Stimulated activated effector memory CD8-positive, alpha-beta T cell treated with anti-CD3 and anti-CD28 coated beads, Interleukin-12 subunit alpha, Interleukin-12 subunit beta, amount 100 ng/mL, for 72 hours (primary cell): ENCODE data around the gene PHF21A.
"Not testable (repeated sequence)": the region's sequence is repeated elsewhere in the genome, so short reads cannot be mapped to it uniquely, and the experiment has no call there.

Experiments
- ATAC-seq: fragments of 150-1000 bp; cut with Tn5 transposase; 2 replicates; pipeline ENCODE4 v1.10.0; 2021
- DNase-seq, 2 donors: peaks; one replicate each; pipeline ENCODE4 v3.0.0; 2021 to 2022; ENCODE audit warnings: low spot score in 2 of 2
- H3K27ac Mint-ChIP-seq: one replicate; pipeline ENCODE4 v1.8.0; 2022; ENCODE audit warnings: mild to moderate bottlenecking, mixed read lengths
- H3K36me3 Mint-ChIP-seq: one replicate; pipeline ENCODE4 v1.8.0; 2022; ENCODE audit warnings: mild to moderate bottlenecking, mixed read lengths
- H3K4me1 Mint-ChIP-seq: one replicate; pipeline ENCODE4 v1.8.0; 2022; ENCODE audit warnings: mixed read lengths
- H3K4me3 Mint-ChIP-seq: one replicate; pipeline ENCODE4 v1.8.0; 2022; ENCODE audit warnings: mild to moderate bottlenecking, mixed read lengths
- H3K9me3 Mint-ChIP-seq: one replicate; pipeline ENCODE4 v1.8.0; 2022; ENCODE audit warnings: mixed read lengths

The PHF21A gene

DNA sequence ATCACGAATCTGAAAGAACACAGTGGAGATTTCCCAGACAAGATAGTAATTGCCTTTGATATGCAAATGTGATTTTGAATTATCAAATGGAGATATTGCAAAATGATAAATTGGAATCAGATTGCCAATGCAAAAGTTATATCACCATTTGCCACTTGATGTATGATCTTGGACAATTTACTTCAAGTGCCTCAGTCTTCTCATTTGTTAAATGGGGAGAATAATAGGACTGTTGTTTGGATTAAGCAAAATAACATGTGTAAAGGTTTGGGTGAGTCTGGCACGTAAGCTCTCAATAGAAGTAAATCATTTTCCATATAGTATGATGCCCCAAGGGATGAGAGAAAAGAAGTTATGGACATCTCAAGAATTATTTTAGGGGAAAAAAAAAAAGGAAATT, 7.9 kb upstream of the PHF21A start:
- peaks cover 11% of the 10 kb centered on the region for H3K4me1 Mint-ChIP-seq
- no peaks in the 10 kb centered on the region for H3K36me3 Mint-ChIP-seq
- DNase-seq = no peak
- no peaks in the 10 kb centered on the region for H3K9me3 Mint-ChIP-seq
- ATAC-seq = no peak
- H3K4me3 Mint-ChIP-seq = no peak overlapping the region
- H3K27ac Mint-ChIP-seq = no peak overlapping the region

DNA sequence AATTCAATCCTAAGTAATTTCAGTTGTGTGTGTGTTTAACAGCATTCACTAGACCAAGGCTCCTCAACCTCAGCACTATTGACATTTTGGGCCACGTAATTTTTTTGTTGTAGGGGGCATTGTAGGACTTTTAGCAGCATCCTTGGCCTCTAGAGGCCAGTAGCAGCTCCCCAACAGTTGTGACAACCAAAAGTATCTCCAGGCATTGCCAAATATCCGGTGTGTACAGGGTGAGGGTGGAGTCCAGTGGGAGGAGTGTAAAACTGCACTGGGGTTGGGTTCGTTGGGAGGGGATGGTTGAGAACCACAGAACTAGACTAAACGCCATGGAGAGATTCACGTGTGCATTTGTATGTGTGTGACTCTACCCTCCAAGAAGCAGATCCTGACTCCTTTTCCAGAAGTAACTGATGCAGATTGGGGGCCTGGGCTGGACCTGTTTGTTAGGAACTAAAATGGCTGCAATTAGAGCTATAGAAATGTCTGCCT, 5.9 kb upstream of the PHF21A start:
- H3K9me3 Mint-ChIP-seq = no peaks in the 10 kb centered on the region
- ATAC-seq = peak; percentile 97
- H3K4me3 Mint-ChIP-seq = no peak overlapping the region
- peak overlapping the region; percentile 45 for H3K27ac Mint-ChIP-seq
- peaks cover 11% of the 10 kb centered on the region for H3K4me1 Mint-ChIP-seq
- DNase-seq = peak in 1 of 2 donors; percentile 69
- no peaks in the 10 kb centered on the region for H3K36me3 Mint-ChIP-seq

DNA sequence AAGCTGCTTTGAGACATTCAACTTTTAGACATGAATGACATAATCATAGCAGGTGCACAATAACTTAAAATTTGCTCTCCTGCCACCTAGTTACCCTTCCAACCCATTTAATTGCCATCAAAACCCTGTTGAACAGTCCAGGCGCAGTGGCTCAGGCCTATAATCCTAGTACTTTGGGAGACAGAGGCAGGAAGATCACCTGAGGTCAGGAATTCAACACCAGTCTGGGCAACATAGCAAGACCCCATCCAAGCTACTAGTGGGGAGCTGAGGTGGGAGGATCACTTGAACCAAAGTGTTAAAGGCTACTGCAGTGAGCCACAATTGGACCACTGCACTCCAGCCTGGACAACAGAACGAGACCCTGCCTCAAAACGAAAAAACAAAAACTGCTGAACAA, 4.0 kb upstream of the PHF21A start:
- H3K27ac Mint-ChIP-seq = no peak overlapping the region

DNA sequence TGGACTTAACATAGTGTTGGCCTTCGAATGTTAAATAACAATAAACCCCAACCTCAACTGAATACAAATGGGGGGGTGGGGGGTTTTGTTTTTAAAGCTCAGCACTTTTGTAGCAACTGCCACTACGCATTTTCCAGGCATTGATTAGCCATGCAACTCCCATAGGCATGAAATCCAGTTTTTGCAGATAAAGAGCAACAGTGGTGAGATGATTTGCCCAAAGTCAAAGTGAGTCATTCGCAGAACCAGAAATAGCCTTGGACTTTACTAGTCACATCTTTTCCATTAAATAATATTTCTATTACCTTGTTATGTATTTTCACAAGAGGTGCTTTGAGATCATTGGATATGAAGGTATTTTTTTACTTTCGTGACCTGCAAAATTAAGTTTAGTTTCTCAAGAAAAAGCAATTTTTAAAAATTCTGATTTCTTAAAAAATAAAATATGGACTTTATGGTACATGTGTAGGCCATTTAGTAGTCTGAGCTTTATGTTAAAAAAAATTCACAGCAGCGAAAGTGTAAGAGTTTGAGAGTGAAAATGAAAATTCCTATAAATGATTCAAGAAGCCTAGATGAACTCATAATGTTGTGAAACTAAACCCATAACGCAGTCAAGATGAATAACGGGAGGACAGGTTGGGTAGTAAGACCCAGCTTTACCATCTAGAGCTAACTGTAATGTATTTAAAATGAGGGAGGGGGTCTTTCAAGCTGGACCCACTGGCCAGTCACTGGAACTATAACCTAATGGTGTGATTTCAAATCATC, 1.9 kb upstream of the PHF21A start:
- DNase-seq = no peak
- peaks cover 24% of the 10 kb centered on the region for H3K4me1 Mint-ChIP-seq
- no peak for ATAC-seq
- peak overlapping the region; percentile 95 for H3K4me3 Mint-ChIP-seq
- H3K36me3 Mint-ChIP-seq = peaks cover 22% of the 10 kb centered on the region
- H3K27ac Mint-ChIP-seq = no peak overlapping the region
- no peaks in the 10 kb centered on the region for H3K9me3 Mint-ChIP-seq

More for the DNA sequence above, 4.0 kb upstream of the PHF21A start:
- Mint-ChIP-seq H3K4me1 (peaks cover 11% of the 10 kb centered on the region), H3K4me3 (no peak overlapping the region), H3K9me3 (no peaks in the 10 kb centered on the region), H3K36me3 (peaks cover 9% of the 10 kb centered on the region)
- no peak for DNase-seq
- no peak for ATAC-seq

DNA sequence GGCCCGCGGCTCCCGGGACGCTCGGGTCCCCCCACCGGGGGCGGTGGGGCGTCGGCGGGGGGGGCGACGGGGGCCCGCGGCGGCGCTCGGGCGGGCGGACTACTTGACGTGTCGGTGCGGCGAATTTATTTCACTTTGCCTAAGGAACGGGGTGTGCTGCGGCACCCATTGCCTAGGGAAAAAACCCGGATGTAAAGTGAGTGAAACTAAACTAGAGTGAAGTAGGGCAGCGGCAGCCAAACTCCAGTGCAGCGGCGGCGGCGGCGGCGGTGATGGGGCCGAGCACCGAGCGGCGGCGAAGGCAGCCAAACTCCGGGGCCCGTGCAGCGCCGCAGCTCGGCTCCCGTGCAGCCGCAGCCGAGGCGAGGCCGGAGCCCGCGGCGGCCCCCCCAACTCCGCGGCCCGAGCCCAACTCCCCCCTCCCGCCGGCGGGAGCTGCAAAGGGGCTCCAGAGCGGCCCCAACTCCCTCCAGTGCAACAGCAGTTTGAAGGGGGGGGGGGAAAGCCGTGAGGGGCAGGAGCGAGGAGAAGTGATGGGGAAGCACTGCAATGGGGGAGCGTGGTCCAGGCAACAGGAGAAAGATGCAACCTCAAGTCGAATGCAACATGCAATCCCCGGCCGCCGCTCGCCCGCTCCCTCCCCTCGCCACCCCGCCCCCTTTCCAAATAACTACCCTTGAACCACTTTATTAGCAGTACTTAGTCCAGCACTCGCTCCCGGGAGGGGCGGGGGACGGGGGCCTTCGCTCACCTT, 647 bp upstream of the PHF21A start:
- DNase-seq = peak; percentile 58 to 90
- Mint-ChIP-seq H3K4me3 (peak overlapping the region; percentile 95), H3K9me3 (no peaks in the 10 kb centered on the region), H3K4me1 (peaks cover 30% of the 10 kb centered on the region), H3K36me3 (peaks cover 22% of the 10 kb centered on the region), H3K27ac (peak overlapping the region; percentile 97)
- peak; percentile 73 for ATAC-seq

DNA sequence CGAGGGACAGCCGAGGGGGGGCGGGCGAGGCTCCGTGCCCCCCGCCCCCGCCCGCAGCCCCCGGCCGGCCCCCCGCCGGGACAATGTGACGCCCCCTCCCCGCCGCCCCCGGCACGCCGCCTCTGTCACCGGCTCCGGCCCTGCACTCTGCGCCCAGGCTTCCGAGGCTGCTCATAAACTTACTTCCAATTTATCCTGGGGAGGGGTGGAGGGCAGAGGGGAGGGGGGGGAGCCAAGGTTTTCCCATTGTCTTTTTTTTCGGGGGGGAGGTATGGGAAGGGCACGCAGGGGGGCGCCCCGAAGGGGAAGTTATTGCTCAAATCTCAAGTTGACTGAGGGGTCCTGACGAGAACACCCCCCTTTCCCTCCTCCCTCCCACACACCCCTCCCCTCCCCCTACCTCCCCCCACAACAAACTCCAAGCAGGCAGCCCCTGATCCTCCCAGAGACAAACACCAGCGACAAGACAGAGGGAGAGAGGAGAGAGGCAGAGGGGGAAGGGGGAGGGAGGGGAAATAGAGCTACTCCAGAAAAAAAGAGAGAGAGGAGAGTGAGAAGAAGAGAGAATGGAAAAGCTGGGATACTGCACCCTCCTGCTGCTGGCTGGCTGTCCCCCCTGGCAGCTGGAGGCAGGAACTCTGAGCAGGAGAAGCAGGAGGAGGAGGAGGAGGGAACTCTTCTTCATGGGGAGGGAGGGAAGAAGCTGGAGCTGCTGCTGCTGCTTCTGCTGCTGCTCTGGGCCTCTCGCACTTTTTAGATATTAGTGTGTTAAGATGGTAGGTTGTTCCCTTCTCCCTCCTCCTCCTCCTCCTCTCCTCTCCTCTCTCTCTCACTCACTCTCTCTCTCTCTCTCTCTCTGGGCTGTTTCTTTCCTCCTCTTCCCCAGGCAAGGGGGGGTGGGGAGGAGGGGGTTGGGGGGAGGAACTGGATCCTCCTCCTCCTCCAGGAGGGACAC, 631 bp downstream of the PHF21A start:
- peaks cover 22% of the 10 kb centered on the region for H3K36me3 Mint-ChIP-seq
- peak; percentile 52 for ATAC-seq
- H3K9me3 Mint-ChIP-seq = no peaks in the 10 kb centered on the region
- DNase-seq = peak; percentile 12 to 73
- peak overlapping the region; percentile 97 for H3K27ac Mint-ChIP-seq
- peak overlapping the region; percentile 95 for H3K4me3 Mint-ChIP-seq
- H3K4me1 Mint-ChIP-seq = peaks cover 31% of the 10 kb centered on the region

DNA sequence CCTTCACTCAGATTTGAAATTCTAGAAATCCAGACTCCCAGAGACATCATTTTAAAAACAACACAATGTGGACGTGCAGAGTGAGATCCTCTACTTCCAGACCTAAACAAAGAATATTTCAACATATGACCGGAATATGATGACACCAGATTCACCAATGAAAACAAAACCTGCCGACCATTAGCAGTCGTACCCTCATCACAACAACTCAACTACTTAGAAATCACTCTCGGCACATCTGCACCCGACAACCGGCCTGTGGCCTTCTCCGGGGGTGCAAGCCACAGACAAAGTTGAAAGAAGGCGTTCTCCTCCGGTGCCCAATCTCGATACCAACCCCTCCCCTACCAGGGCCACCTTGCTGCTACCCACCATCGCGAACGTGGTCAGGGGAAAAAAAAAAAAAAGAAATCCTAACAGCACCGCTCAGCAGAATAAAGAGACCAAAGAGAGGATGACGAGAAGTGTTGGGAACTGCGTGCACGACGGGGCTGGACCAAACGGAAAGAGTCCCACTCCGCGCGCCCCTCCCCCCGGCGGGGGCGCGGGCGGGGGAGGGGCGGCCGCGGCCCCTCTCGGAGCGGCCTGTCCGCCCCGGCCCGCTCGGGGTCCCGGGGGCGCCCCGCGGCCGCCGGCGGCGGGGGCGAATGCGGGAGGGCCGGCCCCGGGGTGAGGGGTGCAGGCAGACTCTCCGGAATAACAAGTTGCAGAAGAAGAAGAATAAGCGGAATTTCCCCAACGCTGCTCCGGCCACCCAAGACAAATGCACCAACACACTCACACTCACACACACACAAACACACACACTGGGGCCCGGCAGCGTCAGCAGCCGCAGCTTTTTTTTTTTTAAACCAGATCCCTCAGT, 1.7 kb downstream of the PHF21A start:
- ATAC-seq (peak; percentile 51), DNase-seq (peak; percentile 43 to 82)
- H3K4me3 Mint-ChIP-seq = peak overlapping the region; percentile 95
- no peaks in the 10 kb centered on the region for H3K9me3 Mint-ChIP-seq
- peak overlapping the region; percentile 97 for H3K27ac Mint-ChIP-seq
- H3K36me3 Mint-ChIP-seq = peaks cover 22% of the 10 kb centered on the region
- peaks cover 38% of the 10 kb centered on the region for H3K4me1 Mint-ChIP-seq

DNA sequence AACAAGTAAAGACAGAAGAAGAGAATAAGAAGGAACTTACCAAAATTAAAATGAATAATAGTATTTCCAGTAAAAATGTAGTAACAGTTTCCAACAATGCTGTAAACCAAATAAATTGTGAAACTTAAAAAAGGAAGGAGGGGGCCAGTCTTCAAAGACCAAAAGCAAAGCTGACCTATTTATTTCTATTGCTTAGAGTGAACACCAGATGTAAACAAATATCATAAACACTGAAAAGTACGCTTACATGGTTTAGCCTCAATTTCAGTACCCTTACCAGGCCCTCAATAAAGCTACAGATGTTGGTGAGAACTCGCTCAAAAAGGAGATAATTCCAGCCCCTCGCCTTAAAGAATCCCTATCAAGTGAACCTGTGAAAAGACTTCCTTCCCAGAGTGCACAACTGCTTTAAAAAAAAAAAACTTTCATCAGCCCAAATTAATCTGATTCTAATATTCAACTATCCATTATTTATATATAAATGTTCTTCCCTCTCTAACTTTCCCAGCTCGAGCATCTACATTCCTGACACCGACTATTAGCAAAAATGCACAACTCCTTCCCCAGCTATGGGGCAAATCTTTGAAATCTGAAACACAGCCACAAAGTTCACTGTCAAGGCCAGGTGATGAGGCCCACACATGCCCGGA, 2.4 kb downstream of the PHF21A start:
- Mint-ChIP-seq H3K4me3 (peak overlapping the region; percentile 95), H3K9me3 (no peaks in the 10 kb centered on the region), H3K36me3 (peaks cover 22% of the 10 kb centered on the region), H3K27ac (peak overlapping the region; percentile 97), H3K4me1 (peaks cover 43% of the 10 kb centered on the region)
- ATAC-seq = no peak
- DNase-seq = no peak

DNA sequence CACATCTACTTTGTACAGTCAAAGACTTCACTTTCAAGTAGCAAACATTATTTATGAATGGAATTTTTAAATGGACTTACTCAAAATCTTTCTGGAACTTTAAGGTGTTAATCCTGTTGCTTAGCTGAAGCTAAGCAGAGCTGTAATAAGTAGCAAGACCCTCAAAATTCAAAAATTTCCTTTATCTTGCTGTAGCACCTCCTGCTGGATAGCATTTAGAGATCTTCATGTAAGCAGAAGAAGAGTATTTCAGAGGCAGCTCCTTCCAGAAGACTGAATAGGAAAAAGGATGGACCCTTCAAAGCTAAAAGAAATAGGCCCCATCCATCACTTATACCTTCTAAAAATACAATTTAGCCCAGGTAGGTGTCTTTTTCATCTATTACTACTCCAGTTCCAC, 3.4 kb downstream of the PHF21A start:
- DNase-seq (no peak), ATAC-seq (no peak)
- Mint-ChIP-seq H3K27ac (peak overlapping the region; percentile 97), H3K4me1 (peaks cover 46% of the 10 kb centered on the region), H3K36me3 (peaks cover 22% of the 10 kb centered on the region), H3K9me3 (no peaks in the 10 kb centered on the region), H3K4me3 (peak overlapping the region; percentile 95)

DNA sequence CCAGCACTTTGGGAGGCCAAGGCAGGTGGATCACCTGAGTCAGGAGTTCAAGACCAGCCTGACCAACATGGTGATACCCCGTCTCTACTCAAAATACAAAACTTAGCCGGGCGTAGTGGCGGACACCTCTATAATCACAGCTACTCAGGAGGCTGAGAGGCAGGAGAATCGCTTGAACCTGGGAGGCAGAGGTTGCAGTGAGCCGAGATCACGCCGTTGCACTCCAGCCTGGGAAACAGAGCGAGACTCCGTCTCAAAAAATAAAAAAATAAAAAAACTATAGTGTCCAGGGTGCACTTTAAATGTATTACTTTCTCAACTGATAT, 4.6 kb downstream of the PHF21A start:
- peak overlapping the region; percentile 95 for H3K4me3 Mint-ChIP-seq
- not testable (repeated sequence) for H3K9me3 Mint-ChIP-seq

DNA sequence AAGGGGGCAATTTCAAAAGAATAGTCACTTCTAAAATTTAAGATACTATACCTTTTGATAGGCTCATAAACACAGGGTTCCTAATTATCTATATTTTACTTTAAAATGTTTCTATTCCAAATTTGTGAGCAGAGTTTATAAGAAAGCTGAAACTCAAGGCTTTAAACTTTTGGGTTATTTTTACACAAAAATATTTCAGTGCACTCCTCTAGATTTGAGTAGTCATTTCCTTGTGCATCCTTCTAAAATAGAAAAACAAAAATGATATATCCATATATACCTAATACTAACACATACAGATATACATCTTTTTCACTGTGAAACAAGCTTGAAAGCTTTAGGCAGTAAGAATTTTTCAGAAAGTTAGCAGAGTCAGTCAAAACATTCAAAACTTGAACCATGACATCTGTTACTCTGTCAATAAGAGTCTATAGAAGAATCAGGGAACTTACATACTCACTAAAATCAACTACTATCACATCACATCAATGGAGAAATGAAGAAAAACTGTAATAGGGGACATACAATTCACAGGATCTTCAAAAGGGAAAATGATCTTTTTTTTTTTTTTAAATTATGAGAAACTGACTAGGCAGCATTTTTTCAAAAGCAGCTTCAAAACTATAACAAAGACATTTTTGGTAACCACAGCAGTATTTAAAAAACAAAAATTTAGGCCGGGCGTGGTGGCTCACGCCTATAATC, 5.1 kb downstream of the PHF21A start:
- H3K4me1 Mint-ChIP-seq = peaks cover 46% of the 10 kb centered on the region
- H3K27ac Mint-ChIP-seq = peak overlapping the region; percentile 97
- no peaks in the 10 kb centered on the region for H3K9me3 Mint-ChIP-seq
- peak overlapping the region; percentile 95 for H3K4me3 Mint-ChIP-seq
- H3K36me3 Mint-ChIP-seq = peaks cover 21% of the 10 kb centered on the region
- DNase-seq (no peak), ATAC-seq (no peak)

More for the DNA sequence above, 4.6 kb downstream of the PHF21A start:
- H3K27ac Mint-ChIP-seq = peak overlapping the region; percentile 97
- H3K36me3 Mint-ChIP-seq = peaks cover 22% of the 10 kb centered on the region
- DNase-seq, ATAC-seq: not testable (repeated sequence)
- peaks cover 46% of the 10 kb centered on the region for H3K4me1 Mint-ChIP-seq

DNA sequence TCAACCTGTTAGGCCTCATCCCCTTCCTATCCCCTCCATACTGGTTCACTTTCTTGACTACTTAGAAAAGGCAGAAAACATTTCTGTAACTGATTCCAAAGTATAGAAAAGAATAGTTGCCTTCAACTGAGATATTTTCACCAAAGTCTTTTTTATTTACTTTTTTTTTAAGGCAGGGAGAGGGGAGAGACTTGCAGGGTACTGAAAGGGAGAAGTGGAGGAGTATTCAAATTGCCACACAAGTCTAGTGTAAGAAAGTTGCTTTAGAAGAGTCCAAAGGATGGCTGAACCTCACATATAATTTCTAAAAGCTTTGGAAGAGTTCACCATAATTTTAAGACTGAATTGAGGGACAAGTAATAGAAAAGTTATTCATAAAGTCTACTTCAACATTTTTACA, 6.3 kb downstream of the PHF21A start:
- H3K36me3 Mint-ChIP-seq = peaks cover 10% of the 10 kb centered on the region
- peaks cover 46% of the 10 kb centered on the region for H3K4me1 Mint-ChIP-seq
- no peak for ATAC-seq
- DNase-seq = no peak
- H3K4me3 Mint-ChIP-seq = peak overlapping the region; percentile 95
- peak overlapping the region; percentile 97 for H3K27ac Mint-ChIP-seq
- no peaks in the 10 kb centered on the region for H3K9me3 Mint-ChIP-seq

DNA sequence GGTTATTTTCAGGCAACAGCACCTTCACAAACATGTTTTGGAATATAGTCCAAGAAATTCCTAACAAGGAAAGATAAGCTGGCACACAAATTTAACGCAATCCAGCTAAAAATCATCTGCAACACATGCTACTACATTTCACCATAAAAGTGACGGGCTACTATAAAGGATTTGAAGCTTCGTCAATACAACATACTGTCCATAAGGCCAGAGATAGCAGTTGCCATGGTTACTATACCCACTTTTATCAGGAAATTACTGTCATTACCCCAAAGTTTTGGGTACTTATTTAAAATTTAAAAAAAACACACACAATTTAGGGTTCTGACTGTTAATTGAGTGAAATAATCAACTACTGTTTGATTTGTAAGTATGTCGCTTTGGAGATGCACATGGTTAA, 6.9 kb downstream of the PHF21A start:
- H3K4me3 Mint-ChIP-seq = peak overlapping the region; percentile 95
- no peak for DNase-seq

More for the DNA sequence above, 6.9 kb downstream of the PHF21A start:
- ATAC-seq = no peak
- H3K36me3 Mint-ChIP-seq = peaks cover 5% of the 10 kb centered on the region
- H3K4me1 Mint-ChIP-seq = peaks cover 42% of the 10 kb centered on the region
- peak overlapping the region; percentile 97 for H3K27ac Mint-ChIP-seq
- H3K9me3 Mint-ChIP-seq = no peaks in the 10 kb centered on the region
